Measurements from ENCODE around the gene ARPIN.
"Not testable (repeated sequence)": the region's sequence is repeated elsewhere in the genome, so short reads cannot be mapped to it uniquely, and the experiment has no call there.

The ARPIN gene

GRCh38 chr15:89877083-89877425, 35.7 kb downstream of the ARPIN start:
- no peak for DNase-seq (ENCODE audit: low read depth in 2 of 2)

- no peak for DNase-seq (ENCODE audit: low read depth in 2 of 2)
Measured at GRCh38 chr15:89876396-89877082, 36.2 kb downstream of the ARPIN start.

GRCh38 chr15:89875741-89876140, 37.0 kb downstream of the ARPIN start:
- no peak for DNase-seq (ENCODE audit: low read depth in 2 of 2)

- DNase-seq (ENCODE audit: low read depth in 2 of 2): peak; percentile 75 to 77
Measured at GRCh38 chr15:89874926-89875564, 37.7 kb downstream of the ARPIN start.

GRCh38 chr15:89870688-89871288, 42.0 kb downstream of the ARPIN start:
- no peak for DNase-seq (ENCODE audit: low read depth in 2 of 2)

GRCh38 chr15:89870006-89870405, 42.7 kb downstream of the ARPIN start:
- DNase-seq (ENCODE audit: low read depth in 2 of 2): no peak

- DNase-seq (ENCODE audit: low read depth in 2 of 2): not testable (repeated sequence)
Measured at GRCh38 chr15:89869490-89869889, 43.3 kb downstream of the ARPIN start.

GRCh38 chr15:89864958-89865739, 47.6 kb downstream of the ARPIN start:
- DNase-seq (ENCODE audit: low read depth in 2 of 2): no peak

- no peak for DNase-seq (ENCODE audit: low read depth in 2 of 2)
Measured at GRCh38 chr15:89863918-89864317, 48.8 kb downstream of the ARPIN start.

GRCh38 chr15:89860891-89861290, 51.9 kb downstream of the ARPIN start:
- no peak for DNase-seq (ENCODE audit: low read depth in 2 of 2)

GRCh38 chr15:89860431-89860830, 52.3 kb downstream of the ARPIN start:
- no peak for DNase-seq (ENCODE audit: low read depth in 2 of 2)

- DNase-seq (ENCODE audit: low read depth in 2 of 2): no peak
Measured at GRCh38 chr15:89858661-89859458, 53.9 kb downstream of the ARPIN start.

GRCh38 chr15:89857673-89858072, 55.1 kb downstream of the ARPIN start:
- no peak for DNase-seq (ENCODE audit: low read depth in 2 of 2)

GRCh38 chr15:89855948-89856347, 56.8 kb downstream of the ARPIN start:
- no peak for DNase-seq (ENCODE audit: low read depth in 2 of 2)

- DNase-seq (ENCODE audit: low read depth in 2 of 2): not testable (repeated sequence)
Measured at GRCh38 chr15:89854863-89855262, 57.9 kb downstream of the ARPIN start.

GRCh38 chr15:89852342-89852995, 60.3 kb downstream of the ARPIN start:
- no peak for DNase-seq (ENCODE audit: low read depth in 2 of 2)

- no peak for DNase-seq (ENCODE audit: low read depth in 2 of 2)
Measured at GRCh38 chr15:89851673-89852341, 60.9 kb downstream of the ARPIN start.

- DNase-seq (ENCODE audit: low read depth in 2 of 2): no peak
Measured at GRCh38 chr15:89848970-89849292, 63.8 kb downstream of the ARPIN start.

- DNase-seq (ENCODE audit: low read depth in 2 of 2): no peak
Measured at GRCh38 chr15:89847101-89847500, 65.7 kb downstream of the ARPIN start.

- DNase-seq (ENCODE audit: low read depth in 2 of 2): no peak
Measured at GRCh38 chr15:89845305-89845893, 67.4 kb downstream of the ARPIN start.

Measured in stimulated activated CD4-positive, alpha-beta T cell treated with anti-CD3 and anti-CD28 coated beads, Interleukin-4, amount 100 ng/mL, for 48 hours (primary cell).